ENCODE results near the gene ABCD3. TPM values are rescaled to one million over a fixed set of nuclear protein-coding genes. Genes with fewer than 3 reads are reported as not detected.

ABCD3 gene
- total and polyA plus RNA-seq, 9 donors, result 10.7 to 32.1 (median 24.8) TPM

- Histone ChIP-seq H3K27me3 (no peaks in the 10 kb centered on the region), H3K4me3 (no peak overlapping the region), H3K4me1 (ENCODE audit: insufficient read depth) (peaks cover 5% of the 10 kb centered on the region), H3K36me3 (no peaks in the 10 kb centered on the region), H3K27ac (no peak overlapping the region), H3K9me3 (no peaks in the 10 kb centered on the region)
- DNase-seq, result no peak
- intact Hi-C loops (cut with DNase I), result loop anchor here in 2 of 4 donors (5.0 kb wide), 2 partner anchors 60 to 260 kb away; no protein-coding TSS in a partner anchor
- WGBS, 3 donors, result 62 to 70% (median 65%) methylated on average over 6 of the region's 6 CpGs
- no peak for TF ChIP-seq EP300 (IDR thresholded peaks at IDR 0.05)
- TF ChIP-seq CTCF (IDR thresholded peaks at IDR 0.05), result no peak
- no peak for TF ChIP-seq POLR2A (IDR thresholded peaks at IDR 0.05)
Measured at GRCh38 chr1:94537254-94537653, 119.1 kb downstream of the ABCD3 start.

- H3K27me3 ChIP-seq, result no peaks in the 10 kb centered on the region
- no peak for TF ChIP-seq EP300 (IDR thresholded peaks at IDR 0.05)
- no peak for TF ChIP-seq POLR2A (IDR thresholded peaks at IDR 0.05)
- TF ChIP-seq CTCF (IDR thresholded peaks at IDR 0.05), result no peak
- intact Hi-C loops (cut with DNase I), result loop anchor here in 2 of 4 donors (5.0 kb wide), 2 partner anchors 59 to 259 kb away; no protein-coding TSS in a partner anchor
- H3K27ac ChIP-seq, result peak overlapping the region in 1 of 2 donors; percentile 24
- no peaks in the 10 kb centered on the region for H3K9me3 ChIP-seq
- WGBS, 3 donors, result 19 to 26% (median 21%) methylated on average over 6 of the region's 6 CpGs
- no peaks in the 10 kb centered on the region for H3K36me3 ChIP-seq
- DNase-seq, result peak in 2 of 5 donors; percentile 31 to 57
- H3K4me1 ChIP-seq (ENCODE audit: insufficient read depth), result peaks cover 9% of the 10 kb centered on the region
- H3K4me3 ChIP-seq, result peak overlapping the region; percentile 19
Measured at GRCh38 chr1:94538243-94538827, 120.1 kb downstream of the ABCD3 start.

- intact Hi-C loops (cut with DNase I), result loop anchor here in 2 of 4 donors (5.0 kb wide), 2 partner anchors 58 to 258 kb away; no protein-coding TSS in a partner anchor
- H3K27me3 ChIP-seq, result no peaks in the 10 kb centered on the region
- peak overlapping the region in 1 of 2 donors; percentile 17 for H3K27ac ChIP-seq
- no peaks in the 10 kb centered on the region for H3K36me3 ChIP-seq
- TF ChIP-seq CTCF (IDR thresholded peaks at IDR 0.05) (no peak), EP300 (IDR thresholded peaks at IDR 0.05) (no peak), POLR2A (IDR thresholded peaks at IDR 0.05) (no peak)
- H3K4me3 ChIP-seq, result peak overlapping the region; percentile 73
- H3K9me3 ChIP-seq, result no peaks in the 10 kb centered on the region
- peaks cover 9% of the 10 kb centered on the region for H3K4me1 ChIP-seq (ENCODE audit: insufficient read depth)
- no peak for DNase-seq
- WGBS, 3 donors, result 60 to 83% (median 74%) methylated on average over 3 of the region's 3 CpGs
Measured at GRCh38 chr1:94539496-94539895, 121.3 kb downstream of the ABCD3 start.

GRCh38 chr1:94540440-94541245, 122.5 kb downstream of the ABCD3 start:
- no peaks in the 10 kb centered on the region for H3K36me3 ChIP-seq
- intact Hi-C loops (cut with DNase I), result loop anchor here in 2 of 4 donors (10.0 kb wide), 1 partner anchor 164 kb away; no protein-coding TSS in a partner anchor
- WGBS, 3 donors, result 51 to 55% (median 53%) methylated on average over 23 of the region's 23 CpGs
- peak overlapping the region; percentile 73 for H3K4me3 ChIP-seq
- peaks cover 10% of the 10 kb centered on the region for H3K4me1 ChIP-seq (ENCODE audit: insufficient read depth)
- no peak for DNase-seq
- TF ChIP-seq EP300 (IDR thresholded peaks at IDR 0.05) (no peak), POLR2A (IDR thresholded peaks at IDR 0.05) (no peak), CTCF (IDR thresholded peaks at IDR 0.05) (no peak)
- H3K9me3 ChIP-seq, result no peaks in the 10 kb centered on the region
- H3K27ac ChIP-seq, result peak overlapping the region; percentile 82 to 89
- H3K27me3 ChIP-seq, result no peaks in the 10 kb centered on the region
